Measurements from ENCODE around the gene GRN.
"Not testable (repeated sequence)": the region's sequence is repeated elsewhere in the genome, so short reads cannot be mapped to it uniquely, and the experiment has no call there.

The GRN gene

DNA sequence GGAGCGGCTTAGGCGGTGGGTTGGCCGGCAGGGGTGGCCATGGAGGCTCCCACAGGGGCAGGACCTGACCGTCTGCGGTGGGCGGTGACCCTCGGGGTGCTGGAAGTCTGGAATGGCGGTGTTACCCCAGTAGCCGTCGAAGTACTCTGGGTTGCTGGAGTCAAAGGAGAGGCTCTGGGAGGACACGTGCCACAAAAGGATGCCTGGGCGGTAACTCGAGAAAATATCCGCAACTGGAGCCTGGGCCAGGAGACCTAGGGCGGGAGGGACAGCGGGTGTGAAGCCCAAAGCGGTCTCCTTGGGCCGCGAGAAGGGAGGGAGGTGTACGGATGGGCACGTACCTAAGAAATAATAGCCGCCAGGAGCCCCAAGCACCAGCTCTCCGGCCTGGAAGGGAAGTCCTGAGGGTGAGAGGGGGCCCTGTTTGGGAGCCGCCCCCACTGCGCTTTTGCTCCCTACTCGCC lies 39.8 kb downstream of the GRN start:
- DNase-seq: no peak

DNA sequence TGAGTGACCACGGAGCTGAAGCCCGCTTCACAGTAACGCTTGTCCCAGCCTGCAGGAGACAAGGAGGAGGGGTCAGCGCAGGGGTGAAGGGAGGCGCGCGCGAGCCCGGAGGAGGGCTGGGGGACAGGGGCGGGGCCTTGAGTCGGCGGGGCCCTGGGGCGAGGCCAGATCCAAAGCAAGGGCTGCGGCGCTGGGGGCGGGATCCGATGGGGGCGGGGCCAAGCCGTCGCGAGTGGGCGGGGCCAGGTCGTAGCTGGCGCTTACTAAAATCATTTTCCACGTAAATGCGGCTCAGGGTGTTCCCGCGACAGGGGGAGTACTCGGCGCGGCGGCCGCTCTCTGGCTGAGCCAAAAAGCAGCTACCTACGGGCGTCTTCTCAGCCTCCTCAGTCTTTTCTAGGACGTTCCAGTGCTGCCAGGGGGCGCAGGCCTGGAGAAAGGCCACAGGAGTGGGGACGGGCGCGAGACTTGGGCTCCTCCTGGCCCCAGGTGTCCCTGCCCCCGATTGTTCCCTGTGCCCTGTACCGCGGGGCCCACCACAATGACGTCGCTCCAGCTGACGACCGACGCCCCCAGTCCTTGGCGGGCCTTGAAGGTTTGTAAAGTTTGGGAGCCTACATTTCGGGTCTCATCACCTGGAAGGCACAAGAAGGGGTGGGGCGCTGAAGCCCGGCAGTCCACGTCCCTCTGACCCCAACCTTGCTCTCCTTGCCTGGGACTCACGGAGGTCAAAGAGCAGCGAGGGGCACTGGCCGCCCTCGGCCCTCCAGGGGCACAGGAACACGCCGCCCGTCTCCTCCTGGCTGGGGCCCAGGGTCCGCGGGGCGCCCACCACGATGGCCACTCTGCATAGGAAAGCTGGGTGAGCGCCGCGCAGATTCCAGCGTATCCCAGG lies 40.4 kb downstream of the GRN start:
- DNase-seq: peak; percentile 85

DNA sequence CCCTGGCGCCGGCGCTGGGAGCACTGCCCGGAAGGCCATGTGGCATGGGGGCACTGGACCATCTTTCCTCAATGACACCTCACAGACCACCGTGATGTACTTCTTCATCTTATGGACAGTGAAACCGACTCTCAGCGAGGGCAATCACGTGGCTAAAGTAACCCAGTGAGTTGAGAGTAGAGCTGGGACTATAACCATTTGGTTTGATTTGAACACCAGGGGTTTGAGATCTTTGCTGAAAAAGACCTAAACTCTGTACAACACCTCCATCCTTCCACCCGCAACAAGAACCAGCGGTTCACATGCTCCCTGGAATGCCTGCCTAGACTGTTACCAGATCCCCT lies 41.1 kb downstream of the GRN start:
- no peak for DNase-seq

DNA sequence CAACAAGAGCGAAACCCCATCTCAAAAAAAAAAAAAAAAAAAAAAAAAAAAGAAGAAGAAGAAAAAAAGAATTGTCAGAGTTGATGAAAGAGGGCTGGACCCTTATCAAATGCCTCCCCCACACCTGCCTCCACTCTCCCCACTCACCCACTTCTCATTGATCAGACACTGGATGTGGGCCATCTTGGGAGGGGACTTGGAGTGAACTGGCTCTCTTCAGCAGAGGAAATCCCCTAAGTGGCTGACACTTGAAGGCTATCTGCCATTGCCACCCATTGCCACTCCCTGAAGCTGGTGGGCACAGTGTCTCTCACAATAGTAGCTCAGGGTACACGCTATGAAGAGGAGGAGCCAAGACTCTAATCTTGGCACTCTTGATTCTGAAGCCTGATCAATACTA lies 42.7 kb downstream of the GRN start:
- no peak for DNase-seq

DNA sequence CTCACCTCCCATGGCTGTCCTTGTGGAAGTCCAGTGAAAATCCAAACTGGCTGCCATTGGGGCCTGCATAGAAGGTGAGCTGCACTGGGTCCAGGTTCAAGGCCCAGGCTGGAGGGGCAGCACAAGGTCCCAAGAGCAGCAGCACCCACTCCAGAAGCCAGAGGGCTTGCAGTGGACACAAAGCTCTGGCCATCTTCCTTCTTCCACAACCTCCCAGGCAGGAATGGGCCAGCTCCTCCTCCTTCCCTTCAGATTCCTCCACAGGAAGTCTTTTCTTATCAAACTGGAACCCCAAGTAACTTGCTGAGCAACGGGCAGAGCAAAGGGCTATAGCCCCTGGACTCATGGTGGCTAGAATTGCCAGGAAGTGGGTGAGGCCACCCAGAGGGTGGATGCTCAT lies 44.2 kb downstream of the GRN start, which contains the start of gene ITGA2B:
Gene ITGA2B (minus strand): TSS at position 369 of the 400 bp plus-strand sequence. CDS start 176 bp downstream, at position 193.
- no peak for DNase-seq

- DNase-seq: no peak
These were observed 44.7 kb downstream of the GRN start for GRCh38 chr17:44389723-44390202.

DNA sequence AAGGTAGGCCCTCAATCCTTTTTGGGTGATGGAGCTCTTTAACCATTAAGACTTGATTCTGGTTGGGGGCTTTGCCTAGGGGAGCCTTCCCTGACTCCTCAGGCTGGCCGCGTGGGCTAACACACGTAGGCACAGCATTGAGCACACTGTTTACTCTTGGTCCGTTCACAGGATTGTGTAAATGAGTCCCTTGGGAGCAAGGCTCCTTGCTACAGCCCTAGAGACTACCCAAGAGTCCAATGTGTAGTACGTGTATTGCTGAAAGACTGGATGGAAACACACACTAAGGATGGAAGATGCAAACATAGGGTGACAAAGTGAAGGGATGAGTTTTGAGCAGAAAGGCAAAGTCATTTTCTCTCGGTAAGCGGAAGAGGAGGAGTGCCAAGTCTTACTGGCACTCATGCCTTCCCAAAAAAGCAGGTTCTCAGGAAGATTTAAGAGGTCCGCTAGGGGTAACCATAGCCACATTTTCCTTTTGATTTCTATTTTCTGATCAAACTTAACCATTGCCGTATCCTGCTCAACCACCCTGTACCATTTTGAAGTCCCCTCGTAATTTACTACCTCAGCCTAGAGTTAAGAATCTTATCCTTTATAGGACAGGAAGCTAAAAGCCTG lies 45.3 kb downstream of the GRN start:
- no peak for DNase-seq

- not testable (repeated sequence) for DNase-seq
These were observed 49.0 kb downstream of the GRN start for GRCh38 chr17:44394112-44394511.

- DNase-seq: no peak
These were observed 49.7 kb downstream of the GRN start for GRCh38 chr17:44394833-44395232.

DNA sequence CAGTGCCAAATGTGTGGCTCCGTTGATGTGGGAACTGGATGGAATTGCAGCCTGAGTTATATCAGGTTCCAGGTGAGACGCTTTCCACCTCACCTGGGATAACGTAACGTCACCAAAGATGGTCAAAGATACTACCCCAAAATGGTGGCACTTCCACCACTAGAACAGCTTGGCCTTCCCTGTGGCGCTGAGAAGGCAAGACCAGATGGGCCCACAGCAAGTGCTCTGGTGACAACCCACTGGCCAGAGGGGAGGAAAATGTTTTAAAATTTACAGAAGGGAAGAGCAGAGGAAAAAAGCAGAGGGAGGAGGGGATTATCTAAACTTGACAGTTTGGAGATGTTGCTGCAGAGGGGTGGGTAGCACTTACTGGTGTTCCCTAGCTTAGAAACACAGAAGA lies 51.8 kb downstream of the GRN start:
- DNase-seq: no peak

- DNase-seq: no peak
These were observed 52.7 kb downstream of the GRN start for GRCh38 chr17:44397479-44398440.

DNA sequence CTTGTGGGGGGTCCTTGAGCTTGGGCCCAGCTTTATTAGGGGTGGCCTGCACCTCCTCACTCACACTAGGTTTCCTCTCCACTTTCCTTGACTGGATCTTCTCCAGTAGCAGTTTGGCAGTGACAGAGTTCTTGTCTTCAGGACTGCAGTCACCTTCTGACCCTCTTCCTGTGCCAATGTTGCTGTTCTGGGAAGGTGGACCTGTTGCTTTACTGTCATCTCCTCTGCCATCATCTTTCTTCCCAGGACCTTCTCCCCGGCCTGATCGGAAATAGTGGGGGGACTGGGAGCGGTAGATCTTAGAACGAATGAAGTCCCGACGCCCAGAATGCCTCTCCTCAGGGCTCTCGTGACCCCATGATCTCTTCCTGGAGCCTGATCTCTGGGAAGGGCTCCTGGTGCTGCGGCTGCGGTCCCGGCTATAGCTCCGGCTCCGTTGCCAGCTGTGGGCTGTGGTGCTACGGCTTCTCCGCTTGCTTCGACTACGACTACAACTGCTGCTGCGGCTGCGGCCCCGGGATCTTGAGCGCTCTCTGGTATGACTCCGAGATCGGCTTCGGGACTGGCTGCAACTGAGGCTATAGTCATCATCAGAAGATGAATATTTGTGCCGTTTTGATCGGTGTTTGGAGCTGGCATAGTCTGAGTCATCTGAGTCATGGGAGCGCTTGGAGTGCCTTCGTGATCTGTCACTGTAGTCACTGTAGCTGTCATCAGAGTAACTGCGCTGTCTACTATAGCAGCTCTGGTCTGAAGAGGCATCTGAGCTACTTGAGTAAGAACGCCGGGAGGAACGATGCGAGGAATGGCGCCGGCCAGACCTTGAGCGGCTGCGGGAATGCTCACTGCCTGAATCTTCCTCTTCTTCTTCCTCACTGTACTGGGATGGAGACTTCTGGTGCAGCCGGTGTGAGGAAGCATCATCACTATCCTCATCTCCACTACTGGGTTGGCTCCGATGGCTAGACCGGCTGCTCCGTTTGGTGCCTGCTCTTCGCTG lies 53.9 kb downstream of the GRN start:
- no peak for DNase-seq

DNA sequence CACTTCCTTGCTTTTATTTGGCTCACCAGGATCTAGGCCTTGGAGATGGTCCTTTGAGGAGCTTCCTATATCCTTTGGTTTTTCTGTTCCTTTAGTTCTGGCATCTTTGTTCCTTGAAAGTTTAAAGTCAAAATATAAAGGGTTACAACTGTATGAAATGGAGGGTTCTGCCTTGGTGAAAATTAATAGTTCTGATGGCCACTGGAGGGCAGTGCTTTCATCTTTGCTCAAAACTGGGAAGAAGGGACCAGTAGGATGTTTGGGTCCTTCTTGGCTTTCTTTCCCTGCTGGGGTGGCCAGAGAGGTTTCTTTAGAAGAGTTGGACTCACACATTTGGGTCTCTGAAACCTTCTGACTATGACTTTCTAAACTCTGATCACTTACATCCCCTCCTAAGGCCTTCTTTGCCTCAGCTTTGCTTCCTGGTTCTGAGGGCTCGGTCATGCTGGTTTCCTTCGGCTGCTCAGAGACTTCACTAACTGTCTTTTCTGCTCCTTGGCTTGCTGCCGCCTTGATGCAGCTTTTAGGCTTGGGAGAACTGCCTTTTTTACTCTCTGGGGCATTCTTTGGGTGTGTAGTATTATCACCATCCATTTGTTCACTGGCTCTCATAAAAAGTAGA lies 55.2 kb downstream of the GRN start:
- no peak for DNase-seq

Data from activated T-cell treated with anti-CD3 and anti-CD28 coated beads for 4 hours (primary cell).